ENCODE results near the gene ITIH2.
"Not testable (repeated sequence)": the region's sequence is repeated elsewhere in the genome, so short reads cannot be mapped to it uniquely, and the experiment has no call there.

The ITIH2 gene

GRCh38 chr10:7750222-7750621 is 47.1 kb downstream of the ITIH2 start:
- no peak for DNase-seq

GRCh38 chr10:7752251-7752650 is 49.1 kb downstream of the ITIH2 start:
- no peak for DNase-seq

- DNase-seq, result no peak
Observed at GRCh38 chr10:7755103-7755502, 52.0 kb downstream of the ITIH2 start.

DNA sequence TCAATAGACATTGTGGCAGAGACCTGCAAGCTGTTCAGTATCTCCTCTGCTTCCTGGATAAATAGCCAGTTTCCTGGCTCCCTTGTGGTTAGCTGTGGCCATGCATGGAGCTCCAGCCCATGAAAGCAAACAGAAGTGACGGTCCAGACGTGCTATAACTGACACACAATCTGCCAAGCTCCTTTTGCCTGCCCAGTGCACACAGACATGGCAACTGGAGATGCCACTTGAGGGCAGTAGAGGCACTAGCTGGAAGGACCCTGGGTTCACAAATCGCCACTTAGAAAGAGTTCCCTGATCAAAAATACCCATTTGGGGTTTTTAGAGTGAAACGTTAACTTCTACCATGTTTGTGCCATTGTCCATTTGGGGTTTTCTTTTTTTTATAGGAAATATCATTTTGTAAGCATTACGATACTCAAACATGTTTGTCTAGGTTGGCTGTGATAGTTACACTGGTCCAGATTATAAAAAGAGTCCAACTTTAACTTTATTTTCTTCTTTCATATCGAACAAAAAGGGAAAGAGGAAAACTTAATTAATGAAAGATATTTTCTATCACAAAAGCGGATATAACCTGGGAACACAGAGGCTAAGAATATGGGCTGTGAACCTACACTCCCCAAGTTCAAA is 53.4 kb downstream of the ITIH2 start:
- peak; percentile 1 for DNase-seq

GRCh38 chr10:7763929-7764328 is 60.8 kb downstream of the ITIH2 start:
- no peak for DNase-seq

DNA sequence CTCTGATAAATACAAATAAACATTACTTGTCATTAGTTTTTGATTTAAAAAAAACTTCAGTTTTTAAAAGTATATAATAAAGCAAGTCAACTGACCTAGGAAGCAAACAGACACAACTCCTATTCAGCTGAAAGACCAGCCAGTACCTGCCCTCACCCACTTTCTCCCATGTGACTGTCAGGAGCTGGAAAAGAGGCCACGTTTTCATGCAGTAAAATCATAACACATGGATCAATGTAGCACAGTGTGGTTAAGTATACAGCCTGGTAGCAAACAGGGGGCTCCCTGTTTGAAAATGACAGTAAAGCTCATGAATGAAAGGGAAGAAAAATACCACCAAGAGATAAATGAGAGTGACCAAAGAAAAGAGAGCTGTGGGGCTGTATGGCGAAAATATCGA is 63.1 kb downstream of the ITIH2 start:
- DNase-seq, result no peak

- no peak for DNase-seq
Observed at GRCh38 chr10:7767209-7767608, 64.1 kb downstream of the ITIH2 start.

- DNase-seq, result no peak
Observed at GRCh38 chr10:7768417-7768816, 65.3 kb downstream of the ITIH2 start.

DNA sequence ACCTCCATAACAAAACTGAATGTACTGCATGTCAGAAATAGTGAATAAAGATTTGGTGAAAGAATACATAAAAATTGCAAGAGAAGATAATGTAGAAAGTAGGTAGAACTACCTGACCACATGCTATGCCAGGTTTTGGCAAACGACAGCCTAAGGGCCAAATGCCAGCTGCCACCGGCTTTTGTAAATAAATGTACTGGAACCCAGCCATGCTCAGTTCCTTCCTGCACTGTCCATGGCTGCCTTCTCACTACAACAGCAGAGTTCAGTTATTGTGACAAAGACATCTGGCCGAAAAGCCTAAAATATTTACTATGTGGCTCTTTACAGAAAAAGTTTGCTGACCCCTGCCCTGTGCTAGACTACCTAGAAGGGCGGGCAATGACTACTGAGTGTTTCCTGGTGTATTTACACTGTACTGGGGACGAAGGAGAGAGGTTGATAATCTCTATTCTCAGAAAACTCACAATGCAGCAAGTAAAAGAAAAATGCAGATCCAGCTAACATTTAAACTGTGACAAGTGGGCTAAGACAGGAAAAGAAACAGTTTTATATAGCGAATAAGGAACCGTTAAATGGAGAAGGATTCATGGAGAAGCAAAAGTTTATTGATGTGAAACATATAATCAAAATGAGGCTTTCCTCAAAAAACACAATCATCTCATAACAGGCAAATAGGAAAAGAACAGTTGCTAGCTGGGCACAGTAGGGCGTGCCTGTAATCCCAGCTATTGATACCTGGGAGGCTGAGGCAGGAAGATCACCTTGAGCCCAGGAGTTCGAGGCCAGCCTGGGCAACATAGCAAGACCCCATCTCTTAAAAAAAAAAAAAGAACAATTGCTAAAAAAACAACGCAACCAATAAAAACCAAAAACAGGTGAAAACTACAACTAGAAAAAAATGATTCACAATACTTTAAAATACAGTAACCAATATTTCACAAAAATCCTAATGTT is 71.0 kb downstream of the ITIH2 start:
- no peak for DNase-seq

DNA sequence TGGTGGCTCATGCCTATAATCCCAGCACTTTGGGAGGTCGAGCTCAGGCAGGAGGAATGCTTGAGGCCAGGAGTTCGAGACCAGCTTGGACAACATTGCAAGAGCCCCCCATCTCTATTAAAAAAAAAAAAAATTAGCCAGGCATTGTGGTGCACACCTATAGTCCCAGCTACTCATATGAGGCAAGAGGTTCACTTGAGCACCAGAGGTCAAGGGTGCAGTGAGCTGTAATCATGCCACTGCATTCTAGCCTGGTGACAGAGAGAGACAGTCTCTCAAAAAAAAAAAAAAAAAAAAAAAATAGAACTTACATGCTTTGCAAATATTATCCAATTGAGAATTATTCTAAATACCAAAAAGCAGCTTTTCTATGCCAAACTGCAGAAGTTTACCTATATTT is 73.7 kb downstream of the ITIH2 start:
- DNase-seq, result no peak

- not testable (repeated sequence) for DNase-seq
Observed at GRCh38 chr10:7782194-7782593, 79.1 kb downstream of the ITIH2 start.

DNA sequence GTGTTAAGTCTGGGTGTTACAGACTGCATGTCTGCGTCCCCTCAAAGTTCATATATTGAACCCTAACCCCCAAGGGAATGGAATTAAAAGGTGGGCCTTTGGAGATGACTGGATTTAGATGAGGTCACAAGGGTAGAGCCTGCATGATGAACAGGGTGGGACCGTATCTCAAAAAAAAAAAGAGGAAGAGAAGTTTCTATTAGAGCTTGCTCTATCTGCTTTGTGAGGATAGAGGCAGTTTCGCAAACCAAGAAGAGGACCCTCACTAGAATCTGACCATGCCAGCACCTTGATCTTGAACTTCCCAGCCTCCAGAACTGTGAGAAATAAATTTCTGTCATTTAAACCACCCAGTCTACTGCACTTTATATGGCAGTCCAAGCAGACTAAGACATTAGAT is 83.3 kb downstream of the ITIH2 start:
- DNase-seq, result no peak

DNA sequence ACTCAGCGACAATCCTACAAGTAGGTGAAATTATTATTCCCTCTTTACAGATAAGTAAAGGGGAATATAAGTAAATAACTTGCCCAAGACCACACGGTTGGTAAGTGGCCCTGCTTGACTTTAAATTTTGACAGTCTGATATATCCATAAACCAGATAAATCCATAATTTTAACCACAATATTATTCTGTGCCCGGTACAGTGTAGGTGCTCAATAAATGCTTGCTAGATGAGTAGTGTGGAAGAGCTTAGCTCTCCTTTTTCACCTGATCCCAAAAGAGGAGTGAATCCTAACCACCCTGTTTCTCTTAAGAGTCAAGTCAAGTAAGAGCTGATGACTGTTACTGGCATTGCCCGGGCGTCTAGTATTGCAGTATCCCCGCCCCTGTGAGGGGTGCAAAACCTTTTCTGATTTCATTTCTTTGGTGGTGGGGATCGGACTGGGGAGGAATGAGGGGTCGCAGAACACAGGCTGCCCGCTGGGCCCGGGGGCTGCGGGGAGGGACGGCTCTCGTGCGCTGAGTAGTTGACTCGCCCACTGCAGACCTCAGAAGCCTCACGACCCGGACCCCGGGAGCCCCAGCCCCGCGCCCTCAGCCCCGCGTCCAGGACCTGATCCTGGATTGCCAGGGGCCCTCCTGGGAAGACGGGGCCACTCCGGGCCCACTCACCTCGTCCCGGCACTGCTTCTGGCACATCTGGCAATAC is 84.2 kb downstream of the ITIH2 start:
- no peak for DNase-seq

GRCh38 chr10:7787857-7788638 is 84.9 kb downstream of the ITIH2 start, which contains the start of the genes ATP5F1C and KIN:
ATP5F1C (plus strand) TSS chr10:7788177; CDS start chr10:7788208, 31 bp downstream.
KIN (minus strand) TSS chr10:7787993; CDS start chr10:7787933, 60 bp downstream.
- DNase-seq, result peak; percentile 67

- DNase-seq, result no peak
Observed at GRCh38 chr10:7788639-7789286, 85.6 kb downstream of the ITIH2 start.

- no peak for DNase-seq
Observed at GRCh38 chr10:7789390-7789789, 86.3 kb downstream of the ITIH2 start.

- no peak for DNase-seq
Observed at GRCh38 chr10:7792541-7792940, 89.4 kb downstream of the ITIH2 start.

GRCh38 chr10:7794251-7795026 is 91.3 kb downstream of the ITIH2 start:
- no peak for DNase-seq

- DNase-seq, result no peak
Observed at GRCh38 chr10:7795605-7796004, 92.5 kb downstream of the ITIH2 start.

DNA sequence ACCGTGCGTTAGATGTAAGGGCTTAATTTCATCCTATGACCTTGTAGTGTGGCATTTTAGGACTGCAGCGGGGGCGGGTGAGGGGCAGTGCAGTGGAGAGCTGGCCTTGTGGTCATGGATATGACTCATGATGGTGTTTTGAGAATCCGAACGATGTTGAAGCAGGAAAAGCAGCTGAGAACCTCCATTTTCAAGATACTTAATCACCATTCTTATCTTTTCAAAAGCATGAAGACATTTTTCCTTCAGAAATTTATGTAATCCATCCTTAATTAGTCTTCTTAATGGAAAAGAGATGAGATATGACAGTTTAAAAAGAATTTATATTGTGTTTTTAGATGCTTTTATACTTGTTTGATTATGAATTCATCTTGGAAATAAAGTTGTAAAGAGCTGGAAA is 94.5 kb downstream of the ITIH2 start:
- DNase-seq, result no peak

Data from NCI-H526 treated with DMSO at 0.1 percent for 48 hours (cell line).